ENCODE results near the gene BAK1. TPM values are rescaled to one million over a fixed set of nuclear protein-coding genes. Genes with fewer than 3 reads are reported as not detected.
"Not testable (repeated sequence)": the region's sequence is repeated elsewhere in the genome, so short reads cannot be mapped to it uniquely, and the experiment has no call there.

BAK1 gene
- polyA plus RNA-seq, 4 donors = 15.7 to 100 (median 80.6) TPM

DNA sequence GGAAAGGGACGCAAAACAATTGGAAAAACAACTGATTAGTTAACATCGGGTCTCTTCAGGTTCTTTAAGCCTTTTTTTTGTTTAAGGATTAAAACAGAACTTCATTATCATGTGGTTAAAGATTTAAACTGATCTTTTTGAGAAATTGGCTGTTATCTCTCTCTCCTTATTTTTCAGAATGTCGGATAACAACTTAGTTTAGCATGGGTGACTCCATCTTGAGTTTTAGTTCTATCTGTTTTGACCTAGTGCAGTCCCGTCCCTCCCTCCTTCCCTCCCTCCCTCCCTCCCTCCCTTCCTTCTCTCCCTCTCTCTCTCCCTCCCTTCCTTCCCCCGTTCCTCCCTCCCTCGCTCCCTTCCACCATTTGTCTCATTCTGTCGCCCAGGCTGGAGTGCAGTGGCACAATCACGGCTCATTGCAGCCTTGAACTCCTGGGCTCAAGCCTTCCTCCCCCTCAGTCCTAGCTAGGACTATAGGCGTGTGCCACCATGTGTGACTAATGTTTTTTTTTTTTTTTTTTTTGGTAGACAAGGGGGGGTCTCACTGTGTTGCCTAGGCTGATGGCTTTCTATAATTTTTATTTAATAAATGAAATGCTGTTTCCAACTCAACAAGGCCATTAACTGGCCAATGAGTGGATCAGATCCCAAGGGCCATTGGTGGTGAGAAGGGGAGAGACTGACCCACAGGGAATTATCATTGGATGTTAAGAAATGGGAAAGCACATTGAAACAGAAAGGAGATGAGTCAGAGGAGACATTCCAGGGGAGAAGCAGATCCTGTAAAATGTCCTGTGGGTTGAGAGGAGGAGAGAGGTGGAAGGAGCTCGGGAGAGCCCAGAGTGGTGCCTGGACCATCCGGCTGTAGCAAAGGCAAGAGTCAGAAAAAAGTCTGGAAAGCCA lies 13.6 kb downstream of the BAK1 start:
- FAIRE-seq = no peak
- DNase-seq = no peak
- peaks cover 0 to 1% (median 0%) of the 10 kb centered on the region in 3 donors for H3K4me1 ChIP-seq (ENCODE audit: control insufficient read depth in 3 of 3, insufficient read depth in 2 of 3, low read depth in 1 of 3, low read length in 2 of 3)
- no peaks in the 10 kb centered on the region for H3K27me3 ChIP-seq (ENCODE audit: control insufficient read depth in 3 of 3, insufficient read depth in 3 of 3, low read length in 3 of 3)
- no peak overlapping the region for H3K27ac ChIP-seq (ENCODE audit: low read depth in 1 of 3, low read length in 2 of 3)
- WGBS, 3 donors = 73 to 89% (median 88%) methylated on average over 11 of the region's 11 CpGs
- no peaks in the 10 kb centered on the region for H3K9me3 ChIP-seq (ENCODE audit: control insufficient read depth in 2 of 2, insufficient read depth in 1 of 2, low read depth in 1 of 2, low read length in 1 of 2)
- H3K4me3 ChIP-seq (ENCODE audit: low read depth in 1 of 3, low read length in 3 of 3) = no peak overlapping the region
- H3K36me3 ChIP-seq (ENCODE audit: control insufficient read depth in 3 of 3, insufficient read depth in 2 of 3, low read depth in 1 of 3, low read length in 3 of 3) = peaks cover 0 to 4% (median 0%) of the 10 kb centered on the region in 3 donors

DNA sequence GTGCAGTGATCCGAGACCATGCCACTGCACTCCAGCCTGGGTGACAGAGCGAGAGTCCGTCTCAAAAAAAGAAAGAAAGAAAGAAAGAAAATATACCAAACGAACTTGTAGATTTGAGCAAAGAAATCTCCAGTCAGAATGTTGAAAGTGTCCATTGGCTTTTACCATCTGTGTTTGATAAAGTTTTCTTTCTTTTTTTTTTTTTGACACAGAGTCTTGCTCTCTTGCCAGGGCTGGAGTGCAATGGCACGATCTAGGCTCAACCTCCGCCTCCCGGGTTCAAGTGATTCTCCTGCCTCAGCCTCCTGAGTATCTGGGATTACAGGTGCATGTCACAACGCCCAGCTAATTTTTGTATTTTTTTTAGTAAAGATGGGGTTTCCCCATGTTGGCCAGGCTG lies 21.3 kb downstream of the BAK1 start:
- no peaks in the 10 kb centered on the region for H3K36me3 ChIP-seq (ENCODE audit: control insufficient read depth in 3 of 3, insufficient read depth in 2 of 3, low read depth in 1 of 3, low read length in 3 of 3)
- DNase-seq (no peak), FAIRE-seq (no peak)
- no peaks in the 10 kb centered on the region for H3K4me1 ChIP-seq (ENCODE audit: control insufficient read depth in 3 of 3, insufficient read depth in 2 of 3, low read depth in 1 of 3, low read length in 2 of 3)
- peaks cover 0 to 6% of the 10 kb centered on the region in 2 donors for H3K9me3 ChIP-seq (ENCODE audit: control insufficient read depth in 2 of 2, insufficient read depth in 1 of 2, low read depth in 1 of 2, low read length in 1 of 2)
- 87 to 96% (median 94%) methylated on average over 8 of the region's 8 CpGs for WGBS, 3 donors
- H3K27ac ChIP-seq (ENCODE audit: low read depth in 1 of 3, low read length in 2 of 3) = no peak overlapping the region
- H3K27me3 ChIP-seq (ENCODE audit: control insufficient read depth in 3 of 3, insufficient read depth in 3 of 3, low read length in 3 of 3) = no peaks in the 10 kb centered on the region
- no peak overlapping the region for H3K4me3 ChIP-seq (ENCODE audit: low read depth in 1 of 3, low read length in 3 of 3)

DNA sequence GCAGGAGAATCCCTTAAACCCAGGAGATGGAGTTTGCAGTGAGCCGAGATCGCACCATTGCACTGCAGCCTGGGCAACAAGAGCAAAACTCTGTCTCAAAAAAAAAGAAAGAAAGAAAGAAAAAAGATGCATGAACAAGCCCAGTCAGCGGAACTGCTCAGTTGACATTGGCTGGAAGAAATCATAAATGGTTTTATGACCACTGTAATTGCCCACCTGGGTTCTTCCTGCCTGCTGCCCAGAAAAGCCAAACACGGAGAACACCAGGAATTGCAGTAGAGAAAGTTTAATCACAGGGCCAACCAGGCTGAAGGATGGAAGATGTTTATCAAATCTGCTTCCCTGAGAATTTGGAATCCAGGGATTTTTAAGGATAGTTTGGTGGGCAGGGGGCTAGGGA lies 22.7 kb downstream of the BAK1 start:
- peaks cover 0 to 6% of the 10 kb centered on the region in 2 donors for H3K9me3 ChIP-seq (ENCODE audit: control insufficient read depth in 2 of 2, insufficient read depth in 1 of 2, low read depth in 1 of 2, low read length in 1 of 2)
- no peaks in the 10 kb centered on the region for H3K27me3 ChIP-seq (ENCODE audit: control insufficient read depth in 3 of 3, insufficient read depth in 3 of 3, low read length in 3 of 3)
- no peak overlapping the region for H3K27ac ChIP-seq (ENCODE audit: low read depth in 1 of 3, low read length in 2 of 3)
- 83 to 89% (median 85%) methylated on average over 4 of the region's 4 CpGs for WGBS, 3 donors
- FAIRE-seq (no peak), DNase-seq (no peak)
- no peak overlapping the region for H3K4me3 ChIP-seq (ENCODE audit: low read depth in 1 of 3, low read length in 3 of 3)
- no peaks in the 10 kb centered on the region for H3K4me1 ChIP-seq (ENCODE audit: control insufficient read depth in 3 of 3, insufficient read depth in 2 of 3, low read depth in 1 of 3, low read length in 2 of 3)
- H3K36me3 ChIP-seq (ENCODE audit: control insufficient read depth in 3 of 3, insufficient read depth in 2 of 3, low read depth in 1 of 3, low read length in 3 of 3) = no peaks in the 10 kb centered on the region

DNA sequence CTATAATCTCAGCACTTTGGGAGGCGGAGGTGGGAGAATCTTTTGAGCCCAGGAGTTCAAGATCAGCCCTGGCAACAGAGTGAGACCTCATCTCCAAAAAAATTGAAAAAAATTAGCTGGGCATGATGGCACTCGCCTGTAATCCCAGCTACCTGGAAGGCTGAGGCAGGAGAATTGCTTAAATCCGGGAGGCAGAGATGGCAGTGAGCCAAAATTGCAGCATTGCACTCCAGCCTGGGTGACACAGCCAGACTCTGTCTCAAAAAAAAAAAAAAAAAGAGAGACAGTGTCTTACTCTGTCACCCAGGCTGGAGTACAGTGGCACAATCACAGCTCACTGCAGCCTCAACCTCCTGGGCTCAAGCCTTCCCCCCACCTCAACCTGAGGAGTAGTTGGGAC lies 27.2 kb downstream of the BAK1 start:
- DNase-seq; H3K4me1 ChIP-seq (ENCODE audit: control insufficient read depth in 3 of 3, insufficient read depth in 2 of 3, low read depth in 1 of 3, low read length in 2 of 3); H3K36me3 ChIP-seq (ENCODE audit: control insufficient read depth in 3 of 3, insufficient read depth in 2 of 3, low read depth in 1 of 3, low read length in 3 of 3); H3K27ac ChIP-seq (ENCODE audit: low read depth in 1 of 3, low read length in 2 of 3); H3K27me3 ChIP-seq (ENCODE audit: control insufficient read depth in 3 of 3, insufficient read depth in 3 of 3, low read length in 3 of 3); H3K4me3 ChIP-seq (ENCODE audit: low read depth in 1 of 3, low read length in 3 of 3); FAIRE-seq; H3K9me3 ChIP-seq (ENCODE audit: control insufficient read depth in 2 of 2, insufficient read depth in 1 of 2, low read depth in 1 of 2, low read length in 1 of 2): not testable (repeated sequence)
- 45 to 61% (median 50%) methylated on average over 3 of the region's 3 CpGs for WGBS, 3 donors

DNA sequence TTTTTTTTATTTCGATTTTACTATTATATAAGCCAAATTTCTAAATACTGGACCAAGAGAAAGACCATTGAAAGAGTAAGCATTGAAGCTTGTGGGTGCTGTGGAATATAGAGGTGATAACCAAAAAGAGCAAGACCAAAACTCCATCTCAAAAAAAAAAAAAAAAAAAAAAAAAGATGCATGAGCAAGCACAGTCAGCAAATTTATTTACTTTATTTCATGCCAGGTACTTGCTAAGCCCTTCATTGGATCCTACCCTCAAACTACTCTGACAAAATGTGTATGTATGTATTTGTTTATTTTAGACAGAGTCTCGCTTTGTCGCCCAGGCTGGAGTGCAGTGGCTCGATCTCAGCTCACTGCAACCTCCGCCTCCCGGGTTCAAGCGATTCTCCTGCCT lies 27.8 kb downstream of the BAK1 start:
- no peaks in the 10 kb centered on the region for H3K27me3 ChIP-seq (ENCODE audit: control insufficient read depth in 3 of 3, insufficient read depth in 3 of 3, low read length in 3 of 3)
- DNase-seq (no peak), FAIRE-seq (no peak)
- H3K36me3 ChIP-seq (ENCODE audit: control insufficient read depth in 3 of 3, insufficient read depth in 2 of 3, low read depth in 1 of 3, low read length in 3 of 3) = no peaks in the 10 kb centered on the region
- no peaks in the 10 kb centered on the region for H3K4me1 ChIP-seq (ENCODE audit: control insufficient read depth in 3 of 3, insufficient read depth in 2 of 3, low read depth in 1 of 3, low read length in 2 of 3)
- WGBS, 3 donors = 80 to 98% (median 94%) methylated on average over 7 of the region's 7 CpGs
- H3K9me3 ChIP-seq (ENCODE audit: control insufficient read depth in 2 of 2, insufficient read depth in 1 of 2, low read depth in 1 of 2, low read length in 1 of 2) = no peaks in the 10 kb centered on the region
- H3K4me3 ChIP-seq (ENCODE audit: low read depth in 1 of 3, low read length in 3 of 3) = no peak overlapping the region
- H3K27ac ChIP-seq (ENCODE audit: low read depth in 1 of 3, low read length in 2 of 3) = no peak overlapping the region

DNA sequence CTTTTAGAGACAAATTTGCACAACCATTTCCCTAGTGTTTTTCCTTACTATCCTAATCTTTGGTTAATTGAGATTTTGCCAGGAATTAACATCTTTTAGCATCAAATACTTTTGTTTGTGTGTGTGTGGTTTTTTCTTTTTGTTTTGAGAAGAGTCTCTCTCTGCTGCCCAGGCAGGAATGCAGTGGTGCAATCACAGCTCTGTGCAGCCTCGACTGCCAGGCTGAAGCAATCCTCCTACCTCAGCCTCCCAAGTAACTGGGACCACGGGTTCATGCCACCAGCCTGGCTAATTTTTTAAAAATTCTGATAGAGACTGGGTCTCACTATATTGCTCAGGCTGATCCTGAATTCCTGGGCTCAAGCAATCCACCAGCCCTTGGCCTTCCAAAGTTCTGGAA lies 28.5 kb downstream of the BAK1 start:
- no peaks in the 10 kb centered on the region for H3K4me1 ChIP-seq (ENCODE audit: control insufficient read depth in 3 of 3, insufficient read depth in 2 of 3, low read depth in 1 of 3, low read length in 2 of 3)
- WGBS, 3 donors = 61 to 71% (median 65%) methylated on average over 2 of the region's 2 CpGs
- DNase-seq (no peak), FAIRE-seq (no peak)
- no peak overlapping the region for H3K27ac ChIP-seq (ENCODE audit: low read depth in 1 of 3, low read length in 2 of 3)
- no peaks in the 10 kb centered on the region for H3K27me3 ChIP-seq (ENCODE audit: control insufficient read depth in 3 of 3, insufficient read depth in 3 of 3, low read length in 3 of 3)
- no peaks in the 10 kb centered on the region for H3K9me3 ChIP-seq (ENCODE audit: control insufficient read depth in 2 of 2, insufficient read depth in 1 of 2, low read depth in 1 of 2, low read length in 1 of 2)
- no peaks in the 10 kb centered on the region for H3K36me3 ChIP-seq (ENCODE audit: control insufficient read depth in 3 of 3, insufficient read depth in 2 of 3, low read depth in 1 of 3, low read length in 3 of 3)
- H3K4me3 ChIP-seq (ENCODE audit: low read depth in 1 of 3, low read length in 3 of 3) = no peak overlapping the region

DNA sequence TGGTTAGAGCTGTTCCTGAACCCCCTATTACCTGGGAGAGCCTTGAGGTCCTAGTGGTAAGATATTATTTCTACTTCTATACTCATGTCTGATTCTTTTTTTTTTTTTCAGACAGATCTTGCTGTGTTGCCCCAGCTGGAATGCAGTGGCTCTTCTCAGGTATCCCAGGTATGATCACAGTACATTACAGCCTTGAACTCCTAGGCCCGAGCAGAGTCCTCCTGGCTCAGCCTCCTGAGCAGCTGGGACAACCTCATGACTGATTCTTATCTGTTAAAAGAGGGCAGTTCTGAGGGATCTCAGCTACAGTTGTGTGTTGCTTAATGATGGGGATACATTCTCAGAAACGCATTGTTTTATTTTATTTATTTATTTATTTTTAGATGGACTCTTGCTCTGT lies 30.2 kb downstream of the BAK1 start:
- Histone ChIP-seq H3K27me3 (ENCODE audit: control insufficient read depth in 3 of 3, insufficient read depth in 3 of 3, low read length in 3 of 3) (no peaks in the 10 kb centered on the region), H3K9me3 (ENCODE audit: control insufficient read depth in 2 of 2, insufficient read depth in 1 of 2, low read depth in 1 of 2, low read length in 1 of 2) (no peaks in the 10 kb centered on the region), H3K27ac (ENCODE audit: low read depth in 1 of 3, low read length in 2 of 3) (no peak overlapping the region), H3K4me1 (ENCODE audit: control insufficient read depth in 3 of 3, insufficient read depth in 2 of 3, low read depth in 1 of 3, low read length in 2 of 3) (no peaks in the 10 kb centered on the region), H3K36me3 (ENCODE audit: control insufficient read depth in 3 of 3, insufficient read depth in 2 of 3, low read depth in 1 of 3, low read length in 3 of 3) (no peaks in the 10 kb centered on the region), H3K4me3 (ENCODE audit: low read depth in 1 of 3, low read length in 3 of 3) (no peak overlapping the region)
- FAIRE-seq = no peak
- DNase-seq = no peak
- 56 to 70% (median 57%) methylated on average over 2 of the region's 2 CpGs for WGBS, 3 donors

DNA sequence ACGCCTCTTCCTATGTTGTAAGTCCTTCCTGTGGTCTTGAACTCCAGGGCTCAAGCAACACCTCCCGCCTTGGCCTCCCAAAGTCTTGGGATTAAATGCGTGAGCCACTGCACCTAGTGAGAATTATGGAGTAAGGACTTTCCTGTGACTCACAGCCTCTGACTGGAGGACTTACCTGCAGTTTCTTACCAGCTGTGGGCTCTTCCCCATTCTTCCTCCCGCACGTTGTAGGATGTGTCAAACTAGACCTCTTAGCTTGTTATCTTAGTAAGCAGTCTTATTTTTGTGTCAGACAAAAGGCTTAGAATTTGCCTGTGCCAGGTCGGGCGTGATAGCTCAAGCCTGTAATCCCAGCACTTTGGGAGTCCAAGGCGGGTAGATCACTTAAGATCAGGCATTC lies 30.9 kb downstream of the BAK1 start:
- 76 to 89% (median 88%) methylated on average over 8 of the region's 8 CpGs for WGBS, 3 donors
- Histone ChIP-seq H3K9me3 (ENCODE audit: control insufficient read depth in 2 of 2, insufficient read depth in 1 of 2, low read depth in 1 of 2, low read length in 1 of 2) (no peaks in the 10 kb centered on the region), H3K4me1 (ENCODE audit: control insufficient read depth in 3 of 3, insufficient read depth in 2 of 3, low read depth in 1 of 3, low read length in 2 of 3) (no peaks in the 10 kb centered on the region), H3K4me3 (ENCODE audit: low read depth in 1 of 3, low read length in 3 of 3) (no peak overlapping the region), H3K27me3 (ENCODE audit: control insufficient read depth in 3 of 3, insufficient read depth in 3 of 3, low read length in 3 of 3) (no peaks in the 10 kb centered on the region), H3K27ac (ENCODE audit: low read depth in 1 of 3, low read length in 2 of 3) (no peak overlapping the region), H3K36me3 (ENCODE audit: control insufficient read depth in 3 of 3, insufficient read depth in 2 of 3, low read depth in 1 of 3, low read length in 3 of 3) (no peaks in the 10 kb centered on the region)
- FAIRE-seq (no peak), DNase-seq (no peak)

DNA sequence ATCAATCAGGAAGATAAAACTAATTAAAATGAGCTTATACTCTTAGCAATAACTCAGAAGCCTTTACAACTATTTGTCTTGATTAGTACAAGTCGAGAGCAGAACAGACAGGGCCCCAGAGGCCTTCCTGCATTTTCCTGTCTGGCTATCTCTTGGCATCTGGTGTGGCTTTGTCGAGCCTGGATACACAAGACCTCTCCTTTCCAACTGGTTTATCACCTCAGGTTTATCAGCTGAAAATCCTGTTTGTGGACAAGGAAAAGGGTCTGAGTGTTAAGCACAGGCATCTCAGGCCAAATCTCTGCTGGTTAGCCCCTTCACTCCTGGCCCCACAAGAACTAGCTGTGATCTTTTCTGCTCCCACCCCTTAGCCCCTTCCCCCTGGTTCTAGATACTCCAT lies 32.6 kb downstream of the BAK1 start:
- FAIRE-seq (no peak), DNase-seq (no peak)
- no peak overlapping the region for H3K27ac ChIP-seq (ENCODE audit: low read depth in 1 of 3, low read length in 2 of 3)
- no peak overlapping the region for H3K4me3 ChIP-seq (ENCODE audit: low read depth in 1 of 3, low read length in 3 of 3)
- H3K36me3 ChIP-seq (ENCODE audit: control insufficient read depth in 3 of 3, insufficient read depth in 2 of 3, low read depth in 1 of 3, low read length in 3 of 3) = no peaks in the 10 kb centered on the region
- no peaks in the 10 kb centered on the region for H3K9me3 ChIP-seq (ENCODE audit: control insufficient read depth in 2 of 2, insufficient read depth in 1 of 2, low read depth in 1 of 2, low read length in 1 of 2)
- no peaks in the 10 kb centered on the region for H3K4me1 ChIP-seq (ENCODE audit: control insufficient read depth in 3 of 3, insufficient read depth in 2 of 3, low read depth in 1 of 3, low read length in 2 of 3)
- WGBS, 3 donors = 22 to 41% (median 24%) methylated on average over 2 of the region's 2 CpGs
- no peaks in the 10 kb centered on the region for H3K27me3 ChIP-seq (ENCODE audit: control insufficient read depth in 3 of 3, insufficient read depth in 3 of 3, low read length in 3 of 3)
